ENCODE measurements around the gene TRIM40.
A peak's percentile ranks its signal among the peaks of the same experiment; 100 is the strongest.
"Not testable (repeated sequence)": the region's sequence is repeated elsewhere in the genome, so short reads cannot be mapped to it uniquely, and the experiment has no call there.

TRIM40 gene

DNA sequence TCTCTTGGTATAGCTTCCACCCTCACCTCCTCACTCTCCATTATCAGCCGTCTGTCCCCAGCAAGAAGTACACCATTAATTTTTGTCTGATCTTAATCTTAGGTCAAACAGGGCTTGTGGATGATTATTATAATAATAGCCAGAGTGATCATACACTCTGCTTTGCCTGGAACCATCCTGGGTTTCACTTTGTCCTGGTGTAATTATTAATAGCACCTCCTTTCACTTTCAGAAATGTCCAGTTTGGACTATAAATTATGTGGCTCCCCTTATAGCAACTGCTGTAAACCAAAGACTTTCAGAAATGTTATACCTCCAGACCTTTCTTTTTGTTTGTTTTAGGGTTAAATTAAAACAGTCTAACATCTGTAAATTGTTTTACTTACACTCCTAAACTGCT is 22.1 kb upstream of the TRIM40 start:
- no peak for DNase-seq

DNA sequence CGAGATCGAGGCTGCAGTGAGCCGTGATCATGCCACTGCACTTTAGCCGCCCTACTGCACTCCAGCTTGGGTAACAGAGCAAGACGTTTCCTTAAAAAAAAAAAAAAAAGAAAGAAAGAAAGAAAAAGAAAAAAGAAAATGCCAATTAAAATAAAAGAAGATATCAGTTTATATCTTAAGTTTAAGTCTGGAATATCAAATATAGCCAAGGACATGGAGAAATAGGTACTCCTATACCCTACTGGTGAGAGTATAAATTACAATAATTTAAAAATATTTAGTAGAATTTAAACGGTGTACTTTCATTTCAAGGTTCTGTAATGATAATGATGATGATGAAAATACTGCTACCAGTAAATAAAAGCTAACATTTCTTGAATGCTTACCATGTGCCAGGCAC is 19.2 kb upstream of the TRIM40 start:
- no peak for DNase-seq

DNA sequence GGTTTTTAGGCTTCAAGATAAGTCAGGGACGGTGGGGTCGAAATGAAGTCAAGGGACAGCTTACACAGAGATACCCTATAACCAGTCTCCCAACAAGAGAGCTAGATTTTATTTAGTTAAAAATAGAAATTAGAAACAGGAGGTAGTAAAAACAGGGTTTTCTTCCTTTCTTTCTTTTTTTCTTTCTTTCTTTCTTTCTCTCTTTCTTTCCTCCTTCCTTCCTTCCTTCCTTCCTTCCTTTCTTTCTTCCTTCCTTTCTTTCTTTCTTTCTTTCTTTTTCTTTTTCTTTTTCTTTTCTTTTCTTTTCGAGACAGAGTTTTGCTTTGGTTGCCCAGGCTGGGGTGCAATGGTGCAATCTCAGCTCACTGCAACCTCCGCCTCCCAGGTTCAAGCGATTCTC is 17.2 kb upstream of the TRIM40 start:
- not testable (repeated sequence) for DNase-seq

DNA sequence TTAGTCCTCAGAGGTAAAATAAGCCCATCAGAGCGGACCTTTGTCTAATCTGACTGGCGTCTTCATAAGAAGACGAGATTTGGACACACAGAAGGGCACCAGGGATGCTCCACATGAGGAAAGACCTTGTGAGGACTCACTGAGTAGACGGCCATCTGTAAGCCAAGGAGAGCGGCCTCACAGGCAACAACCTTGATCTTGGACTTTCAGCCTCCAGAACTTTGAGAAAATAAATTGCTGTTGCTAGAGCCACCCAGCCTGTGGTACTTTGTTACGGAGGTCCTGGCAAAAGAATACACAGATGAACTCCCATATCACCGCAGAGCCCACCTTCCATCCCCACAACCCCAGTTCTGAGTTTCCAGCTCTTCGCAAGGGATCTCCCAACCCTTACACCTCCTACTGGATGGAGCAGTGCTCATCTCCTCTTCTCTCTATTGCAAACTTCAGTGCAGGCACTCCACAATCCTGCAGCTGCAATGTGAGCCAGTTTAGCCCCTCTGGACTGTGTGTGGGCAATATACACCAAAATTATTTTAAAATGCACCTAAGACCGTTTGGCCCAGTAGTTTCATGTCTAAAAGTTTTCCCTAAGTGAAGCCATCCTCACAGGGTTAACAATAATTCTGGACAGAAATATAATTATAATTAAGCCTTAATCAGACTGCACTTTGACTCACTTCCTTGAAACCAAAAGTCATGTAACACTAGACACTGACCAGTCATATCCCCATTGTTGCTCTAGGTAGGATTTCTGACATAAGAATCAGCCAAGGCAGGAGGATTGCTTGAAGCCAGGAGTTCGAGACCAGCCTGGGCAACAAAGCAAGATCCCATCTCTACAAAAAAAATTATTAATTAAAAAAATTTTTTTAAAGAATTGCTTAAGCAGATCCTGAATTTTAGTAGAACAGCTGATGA is 14.2 kb upstream of the TRIM40 start:
- no peak for DNase-seq

DNA sequence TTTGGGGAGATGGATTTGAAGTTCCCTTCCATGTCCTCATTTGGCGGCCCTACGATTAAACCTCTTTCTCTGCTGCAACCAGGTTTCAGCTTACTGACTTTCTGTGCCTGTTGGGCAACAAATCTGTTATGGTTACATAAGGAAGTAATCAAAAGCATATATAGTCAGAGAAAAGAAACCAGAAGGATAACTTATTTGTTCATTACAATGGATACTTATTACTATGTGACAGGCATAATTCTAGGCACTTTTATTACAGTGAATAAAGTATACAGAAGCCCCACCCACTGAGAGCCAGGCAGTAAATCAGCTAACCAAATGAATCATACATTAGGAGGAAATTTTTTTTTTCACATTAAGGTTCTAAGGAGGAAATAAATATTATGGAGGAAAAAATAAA is 13.4 kb upstream of the TRIM40 start:
- no peak for DNase-seq

DNA sequence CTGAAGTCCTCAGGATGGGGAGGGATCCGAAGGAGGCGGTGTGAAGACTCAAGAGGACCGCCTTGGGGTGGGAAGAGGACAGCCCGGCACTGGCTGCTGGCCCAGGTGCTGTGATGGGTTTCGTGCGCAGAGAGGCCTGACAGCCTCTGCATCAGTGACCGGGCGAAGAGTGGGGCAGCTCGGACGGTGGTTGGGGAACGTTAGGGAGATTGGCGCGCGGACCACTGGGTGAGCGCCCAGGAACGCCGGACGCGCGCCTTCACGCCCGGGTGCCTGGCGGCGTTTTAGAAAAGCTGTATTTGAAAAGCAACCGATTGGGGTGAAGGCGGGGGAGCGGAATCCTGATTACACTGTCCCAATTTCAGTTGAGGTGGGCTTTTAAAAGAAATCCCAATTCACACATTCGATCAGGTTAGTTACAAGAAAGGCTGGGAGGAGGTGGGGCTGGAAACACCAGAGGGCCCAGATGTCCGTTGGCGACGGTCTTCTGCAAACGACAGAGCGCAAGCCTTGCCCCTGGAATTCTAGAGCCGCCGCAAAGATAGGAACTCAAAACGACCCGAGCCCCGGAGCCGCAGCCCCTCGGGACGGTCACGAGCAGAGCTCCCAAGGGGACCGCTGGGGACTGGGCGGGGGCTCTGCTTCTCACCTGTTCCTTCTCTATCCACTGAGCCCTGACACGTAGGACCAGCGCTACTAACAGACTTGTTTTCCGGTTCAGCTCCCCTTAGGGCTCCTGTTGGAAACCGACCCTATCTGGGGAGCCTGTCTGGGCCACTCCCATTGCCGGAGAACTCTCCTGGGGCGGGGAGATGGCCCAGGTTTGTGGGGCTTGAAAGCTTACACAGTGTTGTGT is 8.5 kb upstream of the TRIM40 start:
- no peak for DNase-seq

DNA sequence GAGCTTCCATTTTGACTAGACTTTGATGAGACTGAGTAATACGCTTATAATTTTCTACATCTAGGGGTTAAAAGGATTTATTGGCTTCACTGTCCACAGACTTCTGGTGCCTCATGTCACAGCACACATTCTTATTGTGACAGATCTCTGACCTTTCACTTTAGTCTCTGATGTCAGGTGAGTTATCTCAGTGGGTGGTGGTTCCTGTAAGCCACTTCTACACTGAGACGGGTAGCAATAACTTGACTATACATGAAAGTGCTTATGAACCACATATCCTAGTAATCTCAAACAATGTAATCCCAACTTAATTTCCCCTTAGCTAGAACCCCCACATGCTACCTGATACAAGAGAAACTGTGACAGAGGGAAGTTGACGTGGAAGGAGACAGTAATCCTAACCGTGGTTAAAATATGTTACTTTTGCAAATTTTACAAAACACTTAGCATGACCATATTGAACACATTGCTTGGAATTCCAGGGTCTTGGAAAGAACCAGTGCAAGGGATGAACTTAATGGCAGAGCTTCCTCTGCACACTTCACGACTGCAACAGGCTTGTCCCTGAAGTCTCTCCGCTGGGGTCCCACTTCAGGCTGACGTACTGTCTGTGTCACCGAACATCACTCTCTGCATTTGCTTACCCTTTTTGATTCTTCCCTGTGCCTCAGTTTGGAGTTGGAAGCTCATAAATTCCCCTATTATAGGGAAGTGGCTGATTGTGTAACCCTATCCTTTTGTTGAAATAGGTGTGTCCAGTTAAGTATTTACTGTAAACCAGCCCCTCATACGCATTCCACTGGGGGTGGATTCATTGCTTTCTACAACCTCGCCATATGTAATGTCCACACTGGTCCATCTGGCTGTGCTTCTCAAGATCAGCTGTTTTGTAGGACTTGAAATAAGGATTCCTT is 6.4 kb upstream of the TRIM40 start:
- DNase-seq = no peak

DNA sequence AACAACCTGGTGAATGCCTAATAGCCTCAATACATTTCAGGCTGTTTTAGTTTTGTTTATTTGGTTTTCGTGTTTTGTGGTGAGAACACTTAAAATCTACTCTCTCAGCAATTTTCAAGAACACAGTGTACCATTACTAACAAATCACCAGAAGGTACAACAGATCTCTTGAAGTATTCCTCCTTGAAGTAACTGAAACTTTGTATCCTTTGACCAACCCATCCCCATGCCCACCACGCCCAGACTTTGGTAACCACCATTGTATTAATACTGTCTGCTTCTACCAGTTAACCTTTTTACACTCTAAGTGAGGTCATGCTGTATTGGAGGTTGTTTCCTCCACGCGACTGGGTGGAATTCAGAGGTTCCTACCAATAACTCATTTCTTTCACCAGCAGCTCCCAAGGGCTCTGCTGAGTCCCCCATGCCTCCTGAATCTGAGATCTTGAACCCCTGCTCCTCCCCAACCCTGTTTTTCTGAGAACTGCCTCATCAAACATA is 5.7 kb upstream of the TRIM40 start:
- no peak for DNase-seq

DNA sequence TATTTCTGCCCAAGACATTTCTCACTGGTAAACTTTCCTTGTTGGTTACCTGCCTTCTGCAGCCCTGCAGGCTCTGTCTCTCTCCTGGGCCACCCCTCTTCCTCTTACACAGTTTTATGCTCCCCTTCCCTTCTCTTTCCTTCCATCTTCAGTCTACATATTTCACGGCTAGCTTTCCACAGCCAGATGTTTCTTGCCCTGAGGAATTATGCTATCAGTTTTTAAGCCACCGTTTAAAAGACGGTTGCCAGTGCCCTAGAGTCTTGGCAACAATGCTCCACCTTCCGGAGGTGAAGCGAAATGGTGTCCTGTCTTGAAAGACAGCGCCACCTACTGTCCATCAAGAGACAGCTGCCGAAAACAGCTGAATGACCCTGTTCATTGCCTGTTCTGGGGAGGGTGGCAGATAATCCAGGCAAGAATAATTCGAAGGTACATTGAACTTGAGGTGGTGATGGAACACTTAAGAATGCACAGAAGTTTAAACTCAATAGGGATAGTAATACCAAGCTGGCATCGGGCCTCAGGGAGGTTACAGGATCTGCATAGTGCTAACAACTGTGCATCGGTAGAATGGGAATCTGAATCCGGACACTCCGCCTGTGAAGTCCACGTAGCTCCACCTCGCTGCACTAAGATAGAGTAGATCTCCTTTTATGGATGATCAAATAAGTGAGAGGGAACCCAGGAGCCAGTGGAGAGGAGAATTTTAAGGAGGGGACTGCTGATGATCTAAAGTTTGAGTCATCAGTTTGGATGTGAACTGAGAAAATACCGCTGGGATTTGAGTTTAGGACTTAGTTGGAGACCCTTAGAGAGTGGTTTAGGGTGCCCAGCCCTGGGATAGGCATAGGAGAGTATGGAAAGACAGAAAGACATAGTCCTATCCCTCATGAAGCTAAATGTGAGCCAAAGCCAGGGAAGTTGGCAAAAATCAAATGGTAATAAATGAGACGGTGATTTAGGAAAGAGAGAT is 4.8 kb upstream of the TRIM40 start:
- DNase-seq = peak; percentile 41

DNA sequence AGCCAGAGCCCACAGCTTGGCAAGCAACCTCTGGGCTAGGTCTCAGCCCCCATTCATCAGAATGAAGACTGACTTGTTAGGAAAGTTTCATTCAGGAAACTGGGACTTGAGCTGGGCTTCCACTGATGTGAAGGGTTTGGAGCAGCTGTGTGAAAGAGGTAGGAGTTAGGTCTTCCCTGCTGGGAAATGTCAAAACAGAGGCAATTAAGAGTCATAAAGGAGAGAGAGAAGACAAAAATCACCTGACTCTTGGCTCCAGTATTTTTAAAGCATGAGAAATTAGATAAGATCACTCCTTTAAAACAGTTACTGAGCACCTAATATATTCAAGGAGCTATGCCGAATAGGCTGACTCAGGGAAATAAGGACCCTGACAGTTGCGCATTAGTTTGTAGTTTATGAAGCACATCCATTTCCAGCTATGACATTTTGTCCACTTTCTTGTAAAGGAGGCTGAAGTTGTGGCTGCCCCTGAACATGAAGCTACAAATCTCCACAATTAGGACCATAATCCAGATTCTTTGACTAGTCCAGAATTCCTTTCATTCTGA is 3.9 kb upstream of the TRIM40 start:
- DNase-seq = no peak

DNA sequence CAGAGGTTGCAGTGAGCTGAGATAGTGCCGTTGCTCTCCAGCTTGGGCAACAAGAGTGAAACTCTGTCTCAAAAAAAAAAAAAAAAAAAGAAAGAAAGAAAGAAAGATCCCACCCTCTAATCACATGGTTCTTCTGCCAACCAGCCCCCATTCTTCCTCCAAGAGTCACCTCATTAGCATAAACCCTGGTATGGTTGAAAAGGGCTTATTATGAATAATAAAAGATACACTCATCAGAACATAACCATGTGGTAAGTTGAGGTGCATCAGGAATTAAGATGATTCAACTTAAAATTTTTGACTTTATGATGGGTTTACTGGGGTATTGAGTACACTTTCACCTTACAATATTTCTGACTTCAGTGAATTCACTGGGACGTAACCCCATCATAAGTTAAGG is 793 bp upstream of the TRIM40 start:
- no peak for DNase-seq

DNA sequence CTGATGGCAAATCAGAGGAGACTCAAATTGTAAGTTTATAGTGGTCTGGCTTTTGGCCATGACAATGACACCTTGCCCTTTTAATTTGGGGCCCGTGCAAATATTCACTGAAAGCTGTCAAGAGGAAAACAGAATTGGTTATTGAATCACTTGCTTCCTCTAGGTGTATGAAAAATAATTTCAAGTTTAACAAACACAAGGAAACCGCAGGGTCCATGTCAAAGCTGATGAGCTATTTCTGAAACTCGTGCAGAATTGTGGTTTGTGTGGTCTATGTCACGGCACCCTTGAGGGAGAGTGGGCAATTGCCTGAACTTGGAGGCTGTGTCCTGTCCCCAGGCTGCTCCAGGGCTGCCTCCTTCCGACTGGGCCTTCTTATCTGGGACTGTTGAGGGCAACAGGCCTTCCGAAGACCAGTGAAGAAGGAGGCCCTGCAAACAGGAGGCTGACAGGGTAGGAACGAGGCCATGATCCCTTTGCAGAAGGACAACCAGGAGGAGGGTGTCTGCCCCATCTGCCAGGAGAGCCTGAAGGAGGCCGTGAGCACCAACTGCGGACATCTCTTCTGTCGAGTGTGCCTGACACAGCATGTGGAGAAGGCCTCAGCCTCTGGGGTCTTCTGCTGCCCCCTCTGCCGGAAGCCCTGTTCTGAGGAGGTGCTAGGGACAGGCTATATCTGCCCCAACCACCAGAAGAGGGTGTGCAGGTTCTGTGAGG is 788 bp downstream of the TRIM40 start:
- DNase-seq = no peak

DNA sequence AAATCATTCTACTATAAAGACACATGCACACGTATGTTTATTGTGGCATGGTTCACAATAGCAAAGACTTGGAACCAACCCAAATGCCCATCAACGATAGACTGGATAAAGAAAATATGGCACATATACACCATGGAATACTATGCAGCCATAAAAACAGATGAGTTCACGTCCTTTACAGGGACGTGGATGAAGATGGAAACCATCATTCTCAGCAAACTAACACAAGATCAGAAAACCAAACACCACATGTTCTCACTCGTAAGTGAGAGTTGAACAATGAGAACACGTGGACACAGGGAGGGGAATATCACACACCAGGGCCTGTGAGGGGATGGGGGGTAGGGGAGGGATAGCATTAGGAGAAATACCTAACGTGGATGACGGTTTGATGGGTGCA is 4.3 kb downstream of the TRIM40 start:
- not testable (repeated sequence) for DNase-seq

DNA sequence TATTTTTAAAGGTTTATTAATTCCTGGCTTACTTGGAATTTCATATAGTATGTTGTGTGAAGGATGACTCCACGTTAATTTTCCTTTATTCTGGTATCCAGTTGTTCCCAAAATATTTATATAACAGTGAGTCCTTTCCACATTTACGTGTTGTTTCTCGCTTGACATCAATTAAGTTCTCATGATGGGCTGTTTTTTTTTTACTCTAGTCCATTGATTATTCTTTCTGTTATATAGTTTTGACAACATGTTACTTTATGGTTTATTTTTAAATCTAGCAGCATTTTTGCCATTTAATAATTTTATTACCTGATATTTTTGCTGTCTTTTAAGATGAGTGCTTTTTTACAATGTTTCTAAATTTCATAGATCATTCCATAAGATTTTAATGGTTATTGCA is 6.7 kb downstream of the TRIM40 start:
- DNase-seq = no peak

DNA sequence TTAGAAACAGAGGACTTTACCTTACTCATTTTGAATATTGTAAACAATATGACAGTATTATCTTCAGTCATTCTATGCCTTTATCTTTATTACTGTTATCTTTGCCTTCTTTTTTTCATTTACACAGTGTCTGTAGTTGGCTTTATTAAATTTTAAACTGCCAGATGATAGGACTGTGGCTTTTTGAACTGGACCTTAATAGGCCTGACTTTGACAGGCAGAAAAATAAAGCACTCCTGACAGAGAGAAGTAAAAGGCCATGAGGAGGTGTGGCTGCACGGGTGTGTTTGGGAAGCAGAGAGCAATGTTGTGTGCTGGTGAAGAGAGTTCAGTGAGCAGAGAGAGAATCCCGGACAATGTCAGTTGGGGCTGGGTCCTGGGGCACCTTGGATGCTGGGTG is 7.8 kb downstream of the TRIM40 start:
- DNase-seq = no peak

DNA sequence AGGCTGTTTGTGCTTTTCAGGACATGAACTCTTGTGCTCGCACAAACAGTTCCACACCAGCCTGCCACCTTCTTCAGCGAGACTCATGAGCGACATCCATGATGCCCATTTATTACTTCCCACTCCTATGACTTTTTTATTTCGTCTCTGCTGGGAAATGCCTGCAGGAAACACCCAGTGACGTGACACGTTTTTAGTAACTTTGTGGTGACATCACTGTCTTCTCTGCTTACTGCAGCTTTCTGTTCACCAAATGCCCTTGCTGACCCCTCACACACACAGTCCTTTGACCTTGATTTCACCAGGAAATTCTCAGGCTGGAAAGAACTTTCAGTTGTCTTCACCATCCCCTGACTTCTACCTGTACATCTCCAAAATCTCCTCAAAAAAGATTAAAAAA is 8.9 kb downstream of the TRIM40 start:
- DNase-seq = no peak

DNA sequence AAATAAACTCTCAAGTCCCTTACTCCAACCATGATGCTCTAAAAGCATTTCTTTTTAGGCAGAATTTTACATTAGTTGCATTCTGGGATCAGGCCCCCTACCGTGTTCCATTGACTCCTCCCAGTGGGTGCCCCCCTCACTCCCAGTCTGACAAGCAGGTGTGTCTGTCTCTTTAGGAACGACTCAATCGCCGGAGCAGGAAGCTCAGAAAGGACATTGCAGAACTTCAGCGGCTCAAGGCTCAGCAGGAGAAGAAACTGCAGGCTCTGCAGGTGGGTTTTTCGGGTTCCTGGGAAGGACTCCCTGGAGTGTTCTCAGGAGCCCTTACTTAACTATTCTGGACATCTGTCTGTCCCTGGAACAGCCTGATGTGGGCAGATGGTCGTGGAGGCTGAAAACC is 9.9 kb downstream of the TRIM40 start:
- no peak for DNase-seq

DNA sequence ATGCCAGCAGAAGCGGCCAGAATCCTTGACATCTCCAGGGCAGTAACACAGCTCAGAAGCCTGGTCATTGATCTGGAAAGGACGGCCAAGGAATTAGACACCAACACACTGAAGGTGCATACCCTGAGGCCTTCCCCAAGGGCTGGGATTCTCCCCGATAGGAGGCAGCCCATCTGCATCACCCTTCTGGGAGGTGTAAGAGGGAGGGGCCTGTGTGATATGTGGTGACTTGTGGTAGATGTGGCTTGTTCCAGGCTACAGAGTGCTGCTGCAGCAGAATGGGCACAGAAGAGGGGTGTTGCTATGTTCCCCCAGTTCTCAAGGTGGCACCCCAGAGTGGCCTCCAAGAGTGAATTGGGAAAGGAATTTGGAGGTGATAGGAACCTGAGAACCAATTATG is 11.2 kb downstream of the TRIM40 start:
- no peak for DNase-seq

DNA sequence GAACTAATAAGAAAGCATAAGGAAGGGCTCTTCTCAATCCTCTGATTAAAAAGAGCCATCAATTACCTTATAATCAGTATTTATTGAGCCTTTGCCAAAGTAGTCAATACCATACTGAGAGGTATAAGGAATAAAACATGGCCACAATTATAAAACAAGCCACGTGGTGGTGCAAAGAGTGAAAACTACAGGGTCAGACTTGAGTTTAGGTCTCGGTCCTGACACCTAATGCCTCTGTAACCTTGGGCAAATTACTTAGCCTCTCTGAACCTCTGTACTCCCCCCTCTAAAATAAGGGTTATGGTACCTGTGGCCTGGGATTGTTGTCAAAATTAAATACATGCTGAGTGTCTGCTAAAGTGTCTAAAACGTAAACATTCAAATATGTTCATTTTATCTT is 13.3 kb downstream of the TRIM40 start:
- no peak for DNase-seq

DNA sequence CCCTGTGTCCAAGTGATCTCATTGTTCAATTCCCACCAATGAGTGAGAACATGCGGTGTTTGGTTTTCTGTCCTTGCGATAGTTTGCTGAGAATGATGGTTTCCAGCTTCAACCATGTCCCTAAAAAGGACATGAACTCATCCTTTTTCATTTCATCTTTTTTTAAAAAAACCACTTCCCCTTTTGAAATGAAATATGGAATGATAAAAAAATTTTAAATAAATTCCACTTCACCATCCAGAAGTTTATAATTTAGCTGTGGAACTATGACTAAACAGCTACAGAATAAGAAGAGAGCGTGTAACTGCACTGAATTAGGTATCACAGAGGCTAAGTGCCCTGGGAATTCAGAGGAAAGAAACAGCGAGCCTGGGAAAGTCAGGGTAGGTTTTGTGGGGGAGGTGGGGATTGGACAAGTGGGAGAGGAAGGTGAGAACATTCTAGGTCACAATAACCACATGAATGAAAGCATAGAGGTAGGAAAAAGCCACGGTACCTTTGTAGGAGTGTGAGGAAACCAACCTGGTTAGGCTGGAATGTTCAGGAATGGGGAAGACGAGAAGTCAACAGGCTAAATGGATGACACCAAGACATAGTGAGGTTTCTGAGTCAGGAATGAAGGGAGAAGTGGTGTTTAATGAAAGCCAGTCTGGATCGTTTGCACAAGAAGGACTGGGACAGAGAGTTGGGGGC is 14.1 kb downstream of the TRIM40 start:
- no peak for DNase-seq

All from GF-D8 (cell line).